GM12878 (cell line): ENCODE results near the gene BHLHE41.

Experiments
- EZH2 ChIP-seq: IDR thresholded peaks from 2 replicates; pipeline ENCODE4 v1.6.1; 2012; ENCODE audit warnings: low read depth, mild to moderate bottlenecking, control low read depth, inconsistent platforms, low read length, borderline replicate concordance; ENCODE audit not compliant: control insufficient read depth
- IRF3 ChIP-seq: fragments of 450-650 bp; IDR thresholded peaks from 2 replicates; pipeline ENCODE4 v1.6.1; 2014; ENCODE audit warnings: mild to moderate bottlenecking
- JUND ChIP-seq: IDR thresholded peaks from 2 replicates; pipeline ENCODE4 v1.6.1; 2012; ENCODE audit warnings: low read depth, mild to moderate bottlenecking, low read length, improper control_type of control experiment, moderate library complexity
- MAX ChIP-seq: IDR thresholded peaks from 2 replicates; pipeline ENCODE4 v1.6.1; 2012; ENCODE audit warnings: low read depth, low read length, improper control_type of control experiment
- PBX3 ChIP-seq: IDR thresholded peaks from 2 replicates; pipeline ENCODE4 v1.6.1; 2011; ENCODE audit warnings: mild to moderate bottlenecking, low read depth, low read length, moderate library complexity; ENCODE audit not compliant: insufficient replicate concordance
- SMAD1 ChIP-seq: fragments of 450-650 bp; IDR thresholded peaks from 2 replicates; pipeline ENCODE4 v1.6.1; 2018; ENCODE audit warnings: mild to moderate bottlenecking, low read depth; ENCODE audit not compliant: partially characterized antibody
- SUZ12 ChIP-seq: fragments of 200-600 bp; sonication (generic); IDR thresholded peaks from one replicate; pipeline ENCODE4 v1.6.1; 2018; ENCODE audit warnings: antibody characterized with exemption, mild to moderate bottlenecking; ENCODE audit not compliant: unreplicated experiment
- USF2 ChIP-seq: IDR thresholded peaks from 2 replicates; pipeline ENCODE4 v1.6.1; 2011; ENCODE audit warnings: low read depth, low read length, improper control_type of control experiment, borderline replicate concordance
- YBX1 ChIP-seq: fragments of 450-650 bp; IDR thresholded peaks from 2 replicates; pipeline ENCODE4 v1.6.1; 2016; ENCODE audit warnings: antibody characterized with exemption
- ZNF274 ChIP-seq: IDR thresholded peaks from one replicate; pipeline ENCODE4 v1.8.0; 2011; ENCODE audit not compliant: insufficient read length, insufficient read depth

- TF ChIP-seq EZH2, result no peak
- TF ChIP-seq MAX, result no peak
- TF ChIP-seq SUZ12, result no peak
- no peak for TF ChIP-seq YBX1
- TF ChIP-seq JUND, result no peak
- no peak for TF ChIP-seq USF2
- TF ChIP-seq PBX3, result no peak
- no peak for TF ChIP-seq ZNF274
- TF ChIP-seq IRF3, result no peak
- TF ChIP-seq SMAD1, result no peak
Measured at GRCh38 chr12:26086936-26087335, 37.9 kb downstream of the BHLHE41 start.
